ENCODE data around the gene VCAM1.

- TF ChIP-seq CTCF (IDR thresholded peaks at IDR 0.05; ENCODE audit: low read depth, low read length, poor library complexity, severe bottlenecking): no peak
- TF ChIP-seq EZH2phosphoT487 (IDR thresholded peaks at IDR 0.05; ENCODE audit: borderline replicate concordance, low read length): no peak
Measured at GRCh38 chr1:100706856-100707255, 12.7 kb upstream of the VCAM1 start.
